Ascending aorta (tissue), 2 donors: ENCODE measurements around the gene SIN3B. TPM values are rescaled to one million over a fixed set of nuclear protein-coding genes. Genes with fewer than 3 reads are reported as not detected.

Source experiments
- DNase-seq, 2 donors: peaks; one replicate each; pipeline ENCODE4 v3.0.0-alpha.2; 2019; ENCODE audit warnings: low spot score in 2 of 2
- H3K27ac ChIP-seq, 2 donors: fragments of 200-600 bp; sonication (generic); one replicate each; pipeline ENCODE4 v1.5.1; 2016 to 2017; ENCODE audit warnings: mild to moderate bottlenecking in 1 of 2
- H3K27me3 ChIP-seq: fragments of 200-600 bp; sonication (generic); one replicate; pipeline ENCODE4 v1.5.1; 2017
- H3K36me3 ChIP-seq, 2 donors: fragments of 200-600 bp; sonication (generic); one replicate each; pipeline ENCODE4 v1.5.1; 2016
- H3K4me1 ChIP-seq, 2 donors: fragments of 200-600 bp; sonication (generic); one replicate each; pipeline ENCODE4 v1.5.1; 2016 to 2017; ENCODE audit warnings: mild to moderate bottlenecking in 1 of 2
- H3K4me3 ChIP-seq, 2 donors: fragments of 200-600 bp; sonication (generic); one replicate each; pipeline ENCODE4 v1.5.1; 2016 to 2017; ENCODE audit warnings: mild to moderate bottlenecking in 1 of 2
- H3K9me3 ChIP-seq, 2 donors: fragments of 200-600 bp; sonication (generic); one replicate each; pipeline ENCODE4 v1.5.1; 2016
- intact Hi-C: fragments of 100-400 bp; cut with DNase I; formaldehyde crosslinking; loops from one replicate; pipeline ENCODE4 v1.15.1; 2023
- total RNA-seq: library from RNA; depleted of rRNA; stranded (reverse); fragments of >200 nt; gene quantifications from one replicate; pipeline ENCODE4 v1.1.0, GENCODE V29; 2016
- TF ChIP-seq, protein P1 (sequence below), 3 experiments: fragments of 200-600 bp in 2 of 3; fragments of 450-650 bp in 1 of 3; sonication (generic) in 2 of 3; IDR thresholded peaks; one replicate each; pipeline ENCODE4 v1.5.1; 2016 to 2019; ENCODE audit warnings: antibody characterized with exemption in 3 of 3, mild to moderate bottlenecking in 1 of 3, moderate library complexity in 1 of 3

The SIN3B gene
- total RNA-seq, 1 donor from 2014 or later = 72.3 TPM

DNA sequence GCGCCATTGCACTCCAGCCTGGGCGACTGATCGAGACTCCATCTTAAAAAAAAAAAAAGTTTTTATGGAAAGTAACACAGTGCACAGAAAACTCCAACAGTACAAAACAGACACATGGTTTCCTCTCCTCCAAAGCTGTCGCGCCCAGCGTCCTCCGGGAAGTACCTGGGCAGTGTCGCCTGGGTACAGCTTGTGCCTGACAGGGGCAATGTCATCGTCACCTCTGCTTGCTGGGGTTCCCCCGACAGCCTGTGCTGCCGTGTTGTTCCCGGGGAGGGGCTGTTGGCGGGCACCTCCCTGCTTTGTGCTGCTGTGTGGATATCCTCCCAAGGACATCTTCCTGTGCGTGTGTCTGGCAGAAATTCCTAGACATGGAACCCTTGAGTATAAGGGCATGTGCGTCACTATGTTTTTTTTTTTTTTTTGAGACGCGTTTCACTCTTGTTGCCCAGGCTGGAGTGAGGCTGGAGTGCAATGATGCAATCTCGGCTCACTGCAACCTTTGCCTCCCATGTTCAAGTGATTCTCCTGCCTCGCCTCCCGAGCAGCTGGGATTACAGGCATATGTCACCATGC is 57.2 kb downstream of the SIN3B start:
- DNase-seq = no peak
- Histone ChIP-seq H3K4me3 (no peak overlapping the region), H3K27ac (no peak overlapping the region), H3K27me3 (no peaks in the 10 kb centered on the region), H3K36me3 (no peaks in the 10 kb centered on the region), H3K4me1 (no peaks in the 10 kb centered on the region), H3K9me3 (peaks cover 14% of the 10 kb centered on the region in 2 donors)
- intact Hi-C loops = no loop called here
- TF ChIP-seq, protein P1, sequence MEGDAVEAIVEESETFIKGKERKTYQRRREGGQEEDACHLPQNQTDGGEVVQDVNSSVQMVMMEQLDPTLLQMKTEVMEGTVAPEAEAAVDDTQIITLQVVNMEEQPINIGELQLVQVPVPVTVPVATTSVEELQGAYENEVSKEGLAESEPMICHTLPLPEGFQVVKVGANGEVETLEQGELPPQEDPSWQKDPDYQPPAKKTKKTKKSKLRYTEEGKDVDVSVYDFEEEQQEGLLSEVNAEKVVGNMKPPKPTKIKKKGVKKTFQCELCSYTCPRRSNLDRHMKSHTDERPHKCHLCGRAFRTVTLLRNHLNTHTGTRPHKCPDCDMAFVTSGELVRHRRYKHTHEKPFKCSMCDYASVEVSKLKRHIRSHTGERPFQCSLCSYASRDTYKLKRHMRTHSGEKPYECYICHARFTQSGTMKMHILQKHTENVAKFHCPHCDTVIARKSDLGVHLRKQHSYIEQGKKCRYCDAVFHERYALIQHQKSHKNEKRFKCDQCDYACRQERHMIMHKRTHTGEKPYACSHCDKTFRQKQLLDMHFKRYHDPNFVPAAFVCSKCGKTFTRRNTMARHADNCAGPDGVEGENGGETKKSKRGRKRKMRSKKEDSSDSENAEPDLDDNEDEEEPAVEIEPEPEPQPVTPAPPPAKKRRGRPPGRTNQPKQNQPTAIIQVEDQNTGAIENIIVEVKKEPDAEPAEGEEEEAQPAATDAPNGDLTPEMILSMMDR (IDR thresholded peaks at IDR 0.05) = no peak

DNA sequence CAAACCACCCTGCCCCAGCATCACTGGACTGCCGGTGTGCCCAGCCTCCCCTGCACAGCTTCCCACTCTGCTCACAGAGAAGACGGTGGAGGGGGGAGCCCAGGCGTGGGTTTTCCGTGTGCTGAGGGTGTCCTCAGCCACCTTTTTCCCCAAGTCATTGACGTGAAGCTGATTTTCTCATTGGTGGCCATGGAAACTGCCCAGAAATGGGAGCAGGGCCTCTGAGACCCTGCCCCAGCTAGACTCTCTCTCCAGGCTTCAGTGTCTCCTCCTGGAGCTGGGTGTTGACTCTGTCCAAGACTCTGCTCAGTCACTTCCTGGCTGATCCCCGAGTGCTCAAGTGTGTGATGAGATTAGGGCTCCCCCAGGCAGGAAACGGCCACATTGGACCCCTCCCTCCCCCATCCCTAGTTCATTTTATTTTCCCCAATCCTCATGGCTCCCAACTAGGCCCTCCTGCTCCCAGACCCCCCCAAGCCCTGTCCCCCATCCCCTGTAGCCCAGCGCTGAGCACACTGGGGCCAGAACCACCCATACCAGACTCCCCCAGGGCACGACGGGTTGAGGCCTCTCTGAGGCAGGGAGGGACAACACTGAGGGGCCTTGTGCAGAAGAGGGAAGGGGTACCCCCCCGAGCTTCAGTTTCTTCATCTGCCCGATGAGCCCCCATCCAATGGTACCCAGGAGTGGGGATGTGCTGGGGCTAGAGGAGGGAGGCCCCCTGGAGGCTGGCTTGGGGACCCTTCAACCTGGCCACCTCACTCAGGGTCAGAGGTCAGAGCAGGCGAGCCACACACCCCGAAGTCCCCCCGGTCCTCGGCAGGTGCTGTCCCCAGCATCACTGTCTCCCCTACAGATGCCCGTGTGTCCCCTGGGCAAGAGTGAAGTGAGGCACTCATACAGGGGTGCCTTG is 58.4 kb downstream of the SIN3B start:
- Histone ChIP-seq H3K27ac (peak overlapping the region in 1 of 2 donors; percentile 7), H3K9me3 (peaks cover 1 to 6% of the 10 kb centered on the region in 2 donors)
- intact Hi-C loops = no loop called here

DNA sequence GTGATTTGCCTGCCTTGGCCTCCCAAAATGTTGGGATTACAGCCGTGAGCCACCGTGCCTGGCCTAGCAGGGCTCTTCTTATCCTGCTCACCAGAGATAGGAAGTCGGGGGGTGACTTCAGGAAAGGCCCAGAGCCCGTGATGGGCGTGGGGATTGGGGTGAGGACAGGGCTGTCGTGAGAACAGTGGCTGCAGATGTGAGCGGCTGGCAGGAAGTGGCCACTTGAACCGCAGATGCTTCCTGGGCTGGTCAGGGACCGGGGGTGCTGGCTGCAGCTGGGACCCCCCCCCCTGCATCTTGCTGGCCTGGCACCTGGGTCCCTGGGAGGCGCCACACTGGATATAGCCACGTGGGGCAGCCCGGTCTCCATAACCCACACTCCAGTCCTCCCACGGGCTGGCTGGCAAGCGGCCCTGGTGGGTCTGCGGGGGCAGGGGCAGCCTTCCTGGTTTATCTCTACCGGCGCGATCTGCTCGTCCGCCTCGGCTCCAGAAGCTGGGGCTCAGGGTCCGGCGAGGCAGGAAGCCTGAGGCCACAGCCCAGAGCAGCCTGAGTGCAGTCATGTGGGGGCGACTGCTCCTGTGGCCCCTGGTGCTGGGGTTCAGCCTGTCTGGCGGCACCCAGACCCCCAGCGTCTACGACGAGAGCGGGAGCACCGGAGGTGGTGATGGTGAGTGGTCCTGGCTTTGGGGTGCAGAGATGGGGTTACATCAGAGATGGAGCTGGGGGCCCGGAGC is 59.6 kb downstream of the SIN3B start, which contains the start of gene F2RL3:
Gene F2RL3 (plus strand): TSS at position 371 of the 737 bp plus-strand sequence. CDS start 191 bp downstream, at position 562.
- peak within 1 kb of the TSS in 1 of 2 donors; percentile 26 for H3K4me3 ChIP-seq
- H3K27ac ChIP-seq = peak within 1 kb of the TSS in 1 of 2 donors; percentile 7
- no peaks in the 10 kb centered on the region for H3K4me1 ChIP-seq
- TF ChIP-seq, protein P1 (IDR thresholded peaks at IDR 0.05) = no peak
- DNase-seq = no peak
- H3K27me3 ChIP-seq = no peaks in the 10 kb centered on the region
- intact Hi-C loops = no loop called here
- H3K36me3 ChIP-seq = no peaks in the 10 kb centered on the region
- no peaks in the 10 kb centered on the region for H3K9me3 ChIP-seq

More for the DNA sequence above, 58.4 kb downstream of the SIN3B start:
- no peak overlapping the region for H3K4me3 ChIP-seq
- H3K4me1 ChIP-seq = no peaks in the 10 kb centered on the region
- no peak for DNase-seq
- TF ChIP-seq, protein P1 (IDR thresholded peaks at IDR 0.05) = no peak
- no peaks in the 10 kb centered on the region for H3K27me3 ChIP-seq
- H3K36me3 ChIP-seq = no peaks in the 10 kb centered on the region

DNA sequence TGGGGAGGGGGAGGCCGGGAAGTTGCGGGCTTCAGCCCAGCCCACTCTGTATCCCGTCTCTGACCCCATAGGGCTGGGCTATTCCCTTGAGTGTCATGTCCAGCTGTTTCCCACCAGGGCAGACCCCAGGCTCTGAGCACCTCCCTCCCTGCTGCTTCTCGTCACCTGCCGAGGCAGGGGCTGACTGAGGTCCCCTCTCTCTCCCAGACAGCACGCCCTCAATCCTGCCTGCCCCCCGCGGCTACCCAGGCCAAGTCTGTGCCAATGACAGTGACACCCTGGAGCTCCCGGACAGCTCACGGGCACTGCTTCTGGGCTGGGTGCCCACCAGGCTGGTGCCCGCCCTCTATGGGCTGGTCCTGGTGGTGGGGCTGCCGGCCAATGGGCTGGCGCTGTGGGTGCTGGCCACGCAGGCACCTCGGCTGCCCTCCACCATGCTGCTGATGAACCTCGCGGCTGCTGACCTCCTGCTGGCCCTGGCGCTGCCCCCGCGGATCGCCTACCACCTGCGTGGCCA is 60.2 kb downstream of the SIN3B start:
- TF ChIP-seq, protein P1 (IDR thresholded peaks at IDR 0.05) = no peak
- H3K36me3 ChIP-seq = no peaks in the 10 kb centered on the region
- DNase-seq = no peak
- no peak overlapping the region for H3K4me3 ChIP-seq
- intact Hi-C loops = no loop called here
- H3K27ac ChIP-seq = no peak overlapping the region
- H3K27me3 ChIP-seq = no peaks in the 10 kb centered on the region
- H3K9me3 ChIP-seq = no peaks in the 10 kb centered on the region
- H3K4me1 ChIP-seq = no peaks in the 10 kb centered on the region

DNA sequence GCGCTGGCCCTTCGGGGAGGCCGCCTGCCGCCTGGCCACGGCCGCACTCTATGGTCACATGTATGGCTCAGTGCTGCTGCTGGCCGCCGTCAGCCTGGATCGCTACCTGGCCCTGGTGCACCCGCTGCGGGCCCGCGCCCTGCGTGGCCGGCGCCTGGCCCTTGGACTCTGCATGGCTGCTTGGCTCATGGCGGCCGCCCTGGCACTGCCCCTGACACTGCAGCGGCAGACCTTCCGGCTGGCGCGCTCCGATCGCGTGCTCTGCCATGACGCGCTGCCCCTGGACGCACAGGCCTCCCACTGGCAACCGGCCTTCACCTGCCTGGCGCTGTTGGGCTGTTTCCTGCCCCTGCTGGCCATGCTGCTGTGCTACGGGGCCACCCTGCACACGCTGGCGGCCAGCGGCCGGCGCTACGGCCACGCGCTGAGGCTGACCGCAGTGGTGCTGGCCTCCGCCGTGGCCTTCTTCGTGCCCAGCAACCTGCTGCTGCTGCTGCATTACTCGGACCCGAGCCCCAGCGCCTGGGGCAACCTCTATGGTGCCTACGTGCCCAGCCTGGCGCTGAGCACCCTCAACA is 60.8 kb downstream of the SIN3B start:
- no peak for DNase-seq
- intact Hi-C loops = no loop called here
- H3K27me3 ChIP-seq = no peaks in the 10 kb centered on the region
- TF ChIP-seq, protein P1 (IDR thresholded peaks at IDR 0.05) = no peak
- H3K4me1 ChIP-seq = no peaks in the 10 kb centered on the region
- no peak overlapping the region for H3K4me3 ChIP-seq
- no peaks in the 10 kb centered on the region for H3K9me3 ChIP-seq
- H3K27ac ChIP-seq = no peak overlapping the region
- H3K36me3 ChIP-seq = no peaks in the 10 kb centered on the region
